Measurements from ENCODE around the gene SOCS1.
A peak's percentile ranks its signal among the peaks of the same experiment; 100 is the strongest.
"Not testable (repeated sequence)": the region's sequence is repeated elsewhere in the genome, so short reads cannot be mapped to it uniquely, and the experiment has no call there.

Gene SOCS1

GRCh38 chr16:11224894-11225676 is 30.9 kb downstream of the SOCS1 start:
- H3K36me3 ChIP-seq (ENCODE audit: control insufficient read depth in 5 of 5, insufficient read depth in 5 of 5, low read length in 5 of 5) = no peaks in the 10 kb centered on the region
- no peaks in the 10 kb centered on the region for H3K9me3 ChIP-seq (ENCODE audit: control insufficient read depth in 5 of 5, low read length in 5 of 5)
- no peaks in the 10 kb centered on the region for H3K27me3 ChIP-seq (ENCODE audit: control insufficient read depth in 5 of 5, insufficient read depth in 4 of 5, low read length in 5 of 5)
- H3K4me1 ChIP-seq (ENCODE audit: control insufficient read depth in 5 of 5, insufficient read depth in 5 of 5, low read length in 5 of 5) = peaks cover 0 to 20% (median 14%) of the 10 kb centered on the region in 5 donors
- H3K4me3 ChIP-seq (ENCODE audit: low read depth in 1 of 5, low read length in 5 of 5) = peak overlapping the region in 1 of 5 donors; percentile 44
- no peak overlapping the region for H3K27ac ChIP-seq (ENCODE audit: low read depth, low read length)
- peak overlapping the region in 1 of 5 donors; percentile 39 for H3K9ac ChIP-seq (ENCODE audit: low read length in 5 of 5)

- Histone ChIP-seq H3K36me3 (ENCODE audit: control insufficient read depth in 5 of 5, insufficient read depth in 5 of 5, low read length in 5 of 5) (no peaks in the 10 kb centered on the region), H3K9me3 (ENCODE audit: control insufficient read depth in 5 of 5, low read length in 5 of 5) (peaks cover 0 to under 1% (median 0%) of the 10 kb centered on the region in 5 donors), H3K9ac (ENCODE audit: low read length in 5 of 5) (peak overlapping the region in 1 of 5 donors; percentile 39), H3K27me3 (ENCODE audit: control insufficient read depth in 5 of 5, insufficient read depth in 4 of 5, low read length in 5 of 5) (no peaks in the 10 kb centered on the region), H3K27ac (ENCODE audit: low read depth, low read length) (no peak overlapping the region), H3K4me3 (ENCODE audit: low read depth in 1 of 5, low read length in 5 of 5) (no peak overlapping the region), H3K4me1 (ENCODE audit: control insufficient read depth in 5 of 5, insufficient read depth in 5 of 5, low read length in 5 of 5) (peaks cover 0 to 20% (median 14%) of the 10 kb centered on the region in 5 donors)
These were observed 31.7 kb downstream of the SOCS1 start for GRCh38 chr16:11224096-11224893.

- not testable (repeated sequence) for H3K9ac ChIP-seq (ENCODE audit: low read length in 5 of 5); H3K27me3 ChIP-seq (ENCODE audit: control insufficient read depth in 5 of 5, insufficient read depth in 4 of 5, low read length in 5 of 5); H3K36me3 ChIP-seq (ENCODE audit: control insufficient read depth in 5 of 5, insufficient read depth in 5 of 5, low read length in 5 of 5)
These were observed 35.5 kb downstream of the SOCS1 start for GRCh38 chr16:11220507-11220906.

GRCh38 chr16:11219178-11219577 is 36.8 kb downstream of the SOCS1 start:
- no peaks in the 10 kb centered on the region for H3K27me3 ChIP-seq (ENCODE audit: control insufficient read depth in 5 of 5, insufficient read depth in 4 of 5, low read length in 5 of 5)
- H3K9me3 ChIP-seq (ENCODE audit: control insufficient read depth in 5 of 5, low read length in 5 of 5) = peaks cover 8 to 32% (median 21%) of the 10 kb centered on the region in 5 donors
- no peak overlapping the region for H3K9ac ChIP-seq (ENCODE audit: low read length in 5 of 5)
- no peak overlapping the region for H3K4me3 ChIP-seq (ENCODE audit: low read depth in 1 of 5, low read length in 5 of 5)
- H3K4me1 ChIP-seq (ENCODE audit: control insufficient read depth in 5 of 5, insufficient read depth in 5 of 5, low read length in 5 of 5) = peaks cover 0 to 4% (median 3%) of the 10 kb centered on the region in 5 donors
- no peaks in the 10 kb centered on the region for H3K36me3 ChIP-seq (ENCODE audit: control insufficient read depth in 5 of 5, insufficient read depth in 5 of 5, low read length in 5 of 5)
- no peak overlapping the region for H3K27ac ChIP-seq (ENCODE audit: low read depth, low read length)

More at GRCh38 chr16:11220507-11220906, 35.5 kb downstream of the SOCS1 start:
- H3K4me1 ChIP-seq (ENCODE audit: control insufficient read depth in 5 of 5, insufficient read depth in 5 of 5, low read length in 5 of 5) = peaks cover 0 to 17% (median 12%) of the 10 kb centered on the region in 5 donors
- H3K4me3 ChIP-seq (ENCODE audit: low read depth in 1 of 5, low read length in 5 of 5); H3K27ac ChIP-seq (ENCODE audit: low read depth, low read length): not testable (repeated sequence)
- peaks cover 8 to 32% (median 21%) of the 10 kb centered on the region in 5 donors for H3K9me3 ChIP-seq (ENCODE audit: control insufficient read depth in 5 of 5, low read length in 5 of 5)

- Histone ChIP-seq H3K27ac (ENCODE audit: low read depth, low read length) (no peak overlapping the region), H3K9ac (ENCODE audit: low read length in 5 of 5) (no peak overlapping the region), H3K27me3 (ENCODE audit: control insufficient read depth in 5 of 5, insufficient read depth in 4 of 5, low read length in 5 of 5) (no peaks in the 10 kb centered on the region), H3K4me1 (ENCODE audit: control insufficient read depth in 5 of 5, insufficient read depth in 5 of 5, low read length in 5 of 5) (no peaks in the 10 kb centered on the region), H3K9me3 (ENCODE audit: control insufficient read depth in 5 of 5, low read length in 5 of 5) (peaks cover 8 to 32% (median 21%) of the 10 kb centered on the region in 5 donors), H3K36me3 (ENCODE audit: control insufficient read depth in 5 of 5, insufficient read depth in 5 of 5, low read length in 5 of 5) (no peaks in the 10 kb centered on the region), H3K4me3 (ENCODE audit: low read depth in 1 of 5, low read length in 5 of 5) (no peak overlapping the region)
These were observed 37.4 kb downstream of the SOCS1 start for GRCh38 chr16:11218604-11218962.

GRCh38 chr16:11217651-11218603 is 38.1 kb downstream of the SOCS1 start:
- Histone ChIP-seq H3K27me3 (ENCODE audit: control insufficient read depth in 5 of 5, insufficient read depth in 4 of 5, low read length in 5 of 5) (peaks cover 0 to 5% (median 0%) of the 10 kb centered on the region in 5 donors), H3K4me3 (ENCODE audit: low read depth in 1 of 5, low read length in 5 of 5) (no peak overlapping the region), H3K9ac (ENCODE audit: low read length in 5 of 5) (no peak overlapping the region), H3K27ac (ENCODE audit: low read depth, low read length) (no peak overlapping the region), H3K9me3 (ENCODE audit: control insufficient read depth in 5 of 5, low read length in 5 of 5) (peaks cover 8 to 32% (median 21%) of the 10 kb centered on the region in 5 donors), H3K36me3 (ENCODE audit: control insufficient read depth in 5 of 5, insufficient read depth in 5 of 5, low read length in 5 of 5) (no peaks in the 10 kb centered on the region), H3K4me1 (ENCODE audit: control insufficient read depth in 5 of 5, insufficient read depth in 5 of 5, low read length in 5 of 5) (peaks cover 0 to 4% (median 0%) of the 10 kb centered on the region in 5 donors)

- H3K9ac ChIP-seq (ENCODE audit: low read length in 5 of 5) = no peak overlapping the region
- peak overlapping the region in 2 of 5 donors; percentile 8 to 16 for H3K4me3 ChIP-seq (ENCODE audit: low read depth in 1 of 5, low read length in 5 of 5)
- no peaks in the 10 kb centered on the region for H3K36me3 ChIP-seq (ENCODE audit: control insufficient read depth in 5 of 5, insufficient read depth in 5 of 5, low read length in 5 of 5)
- H3K4me1 ChIP-seq (ENCODE audit: control insufficient read depth in 5 of 5, insufficient read depth in 5 of 5, low read length in 5 of 5) = peaks cover 0 to 17% (median 5%) of the 10 kb centered on the region in 5 donors
- H3K9me3 ChIP-seq (ENCODE audit: control insufficient read depth in 5 of 5, low read length in 5 of 5) = peaks cover 8 to 32% (median 21%) of the 10 kb centered on the region in 5 donors
- no peak overlapping the region for H3K27ac ChIP-seq (ENCODE audit: low read depth, low read length)
- peaks cover 0 to 21% (median 10%) of the 10 kb centered on the region in 5 donors for H3K27me3 ChIP-seq (ENCODE audit: control insufficient read depth in 5 of 5, insufficient read depth in 4 of 5, low read length in 5 of 5)
These were observed 40.0 kb downstream of the SOCS1 start for GRCh38 chr16:11215935-11216556.

- Histone ChIP-seq H3K4me1 (ENCODE audit: control insufficient read depth in 5 of 5, insufficient read depth in 5 of 5, low read length in 5 of 5) (peaks cover 0 to 17% (median 5%) of the 10 kb centered on the region in 5 donors), H3K9ac (ENCODE audit: low read length in 5 of 5) (no peak overlapping the region), H3K9me3 (ENCODE audit: control insufficient read depth in 5 of 5, low read length in 5 of 5) (peaks cover 8 to 27% (median 17%) of the 10 kb centered on the region in 5 donors), H3K27me3 (ENCODE audit: control insufficient read depth in 5 of 5, insufficient read depth in 4 of 5, low read length in 5 of 5) (peaks cover 0 to 28% (median 14%) of the 10 kb centered on the region in 5 donors), H3K36me3 (ENCODE audit: control insufficient read depth in 5 of 5, insufficient read depth in 5 of 5, low read length in 5 of 5) (no peaks in the 10 kb centered on the region), H3K4me3 (ENCODE audit: low read depth in 1 of 5, low read length in 5 of 5) (no peak overlapping the region), H3K27ac (ENCODE audit: low read depth, low read length) (no peak overlapping the region)
These were observed 42.2 kb downstream of the SOCS1 start for GRCh38 chr16:11213799-11214198.

- no peak overlapping the region for H3K27ac ChIP-seq (ENCODE audit: low read depth, low read length)
- H3K27me3 ChIP-seq (ENCODE audit: control insufficient read depth in 5 of 5, insufficient read depth in 4 of 5, low read length in 5 of 5) = peaks cover 0 to 28% (median 14%) of the 10 kb centered on the region in 5 donors
- no peak overlapping the region for H3K9ac ChIP-seq (ENCODE audit: low read length in 5 of 5)
- H3K36me3 ChIP-seq (ENCODE audit: control insufficient read depth in 5 of 5, insufficient read depth in 5 of 5, low read length in 5 of 5) = no peaks in the 10 kb centered on the region
- H3K9me3 ChIP-seq (ENCODE audit: control insufficient read depth in 5 of 5, low read length in 5 of 5) = peaks cover 8 to 23% (median 12%) of the 10 kb centered on the region in 5 donors
- peaks cover 0 to 17% (median 5%) of the 10 kb centered on the region in 5 donors for H3K4me1 ChIP-seq (ENCODE audit: control insufficient read depth in 5 of 5, insufficient read depth in 5 of 5, low read length in 5 of 5)
- no peak overlapping the region for H3K4me3 ChIP-seq (ENCODE audit: low read depth in 1 of 5, low read length in 5 of 5)
These were observed 42.6 kb downstream of the SOCS1 start for GRCh38 chr16:11213373-11213772.

Data from subcutaneous abdominal adipose tissue (tissue), 5 donors.